GM19351 (cell line): ENCODE measurements around the gene ZNF280B.

Experiments used
- ATAC-seq: cut with Tn5 transposase; IDR thresholded peaks from one replicate; pipeline ENCODE4 v1.9.1; 2021; ENCODE audit warnings: mild to moderate bottlenecking, moderate library complexity; ENCODE audit not compliant: unreplicated experiment

ZNF280B gene

GRCh38 chr22:22508274-22509176 lies at the start of gene ZNF280B:
TSS of gene ZNF280B (minus strand) at chr22:22508742. CDS start at chr22:22489398, 19,344 bp downstream.
- ATAC-seq, result peak; percentile 91

- ATAC-seq, result no peak
Observed at GRCh38 chr22:22556995-22557925, 48.7 kb upstream of the ZNF280B start.

GRCh38 chr22:22556578-22556977 lies 48.0 kb upstream of the ZNF280B start:
- no peak for ATAC-seq

- ATAC-seq, result no peak
Observed at GRCh38 chr22:22555596-22555995, 47.1 kb upstream of the ZNF280B start.

- no peak for ATAC-seq
Observed at GRCh38 chr22:22554587-22555284, 46.2 kb upstream of the ZNF280B start.

GRCh38 chr22:22553735-22554586 lies 45.4 kb upstream of the ZNF280B start:
- ATAC-seq, result no peak

- no peak for ATAC-seq
Observed at GRCh38 chr22:22553141-22553540, 44.6 kb upstream of the ZNF280B start.

- ATAC-seq, result no peak
Observed at GRCh38 chr22:22552630-22553029, 44.1 kb upstream of the ZNF280B start.

GRCh38 chr22:22550789-22551434 lies 42.4 kb upstream of the ZNF280B start:
- no peak for ATAC-seq

GRCh38 chr22:22548910-22549309 lies 40.4 kb upstream of the ZNF280B start:
- no peak for ATAC-seq

GRCh38 chr22:22548317-22548716 lies 39.8 kb upstream of the ZNF280B start:
- no peak for ATAC-seq

GRCh38 chr22:22547692-22548300 lies 39.3 kb upstream of the ZNF280B start:
- no peak for ATAC-seq

- no peak for ATAC-seq
Observed at GRCh38 chr22:22547226-22547625, 38.7 kb upstream of the ZNF280B start.

- no peak for ATAC-seq
Observed at GRCh38 chr22:22546490-22546889, 37.9 kb upstream of the ZNF280B start.

GRCh38 chr22:22545084-22545483 lies 36.5 kb upstream of the ZNF280B start:
- no peak for ATAC-seq

GRCh38 chr22:22538226-22538989 lies 29.9 kb upstream of the ZNF280B start:
- ATAC-seq, result no peak

GRCh38 chr22:22536916-22537315 lies 28.4 kb upstream of the ZNF280B start:
- ATAC-seq, result no peak

- no peak for ATAC-seq
Observed at GRCh38 chr22:22536515-22536914, 28.0 kb upstream of the ZNF280B start.
